Ascending aorta (tissue), 2 donors: ENCODE data around the gene DIRAS1. TPM values are rescaled to one million over a fixed set of nuclear protein-coding genes. Genes with fewer than 3 reads are reported as not detected.

Experiments used
- DNase-seq, 2 donors: peaks; one replicate each; pipeline ENCODE4 v3.0.0-alpha.2; 2019; ENCODE audit warnings: low spot score in 2 of 2
- H3K27ac ChIP-seq, 2 donors: fragments of 200-600 bp; sonication (generic); one replicate each; pipeline ENCODE4 v1.5.1; 2016 to 2017; ENCODE audit warnings: mild to moderate bottlenecking in 1 of 2
- H3K27me3 ChIP-seq: fragments of 200-600 bp; sonication (generic); one replicate; pipeline ENCODE4 v1.5.1; 2017
- H3K36me3 ChIP-seq, 2 donors: fragments of 200-600 bp; sonication (generic); one replicate each; pipeline ENCODE4 v1.5.1; 2016
- H3K4me1 ChIP-seq, 2 donors: fragments of 200-600 bp; sonication (generic); one replicate each; pipeline ENCODE4 v1.5.1; 2016 to 2017; ENCODE audit warnings: mild to moderate bottlenecking in 1 of 2
- H3K4me3 ChIP-seq, 2 donors: fragments of 200-600 bp; sonication (generic); one replicate each; pipeline ENCODE4 v1.5.1; 2016 to 2017; ENCODE audit warnings: mild to moderate bottlenecking in 1 of 2
- H3K9me3 ChIP-seq, 2 donors: fragments of 200-600 bp; sonication (generic); one replicate each; pipeline ENCODE4 v1.5.1; 2016
- intact Hi-C: fragments of 100-400 bp; cut with DNase I; formaldehyde crosslinking; loops from one replicate; pipeline ENCODE4 v1.15.1; 2023
- total RNA-seq: library from RNA; depleted of rRNA; stranded (reverse); fragments of >200 nt; gene quantifications from one replicate; pipeline ENCODE4 v1.1.0, GENCODE V29; 2016
- TF ChIP-seq, protein P1 (sequence below), 3 experiments: fragments of 200-600 bp in 2 of 3; fragments of 450-650 bp in 1 of 3; sonication (generic) in 2 of 3; IDR thresholded peaks; one replicate each; pipeline ENCODE4 v1.5.1; 2016 to 2019; ENCODE audit warnings: antibody characterized with exemption in 3 of 3, mild to moderate bottlenecking in 1 of 3, moderate library complexity in 1 of 3

Gene DIRAS1, protein sequence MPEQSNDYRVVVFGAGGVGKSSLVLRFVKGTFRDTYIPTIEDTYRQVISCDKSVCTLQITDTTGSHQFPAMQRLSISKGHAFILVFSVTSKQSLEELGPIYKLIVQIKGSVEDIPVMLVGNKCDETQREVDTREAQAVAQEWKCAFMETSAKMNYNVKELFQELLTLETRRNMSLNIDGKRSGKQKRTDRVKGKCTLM
- not detected for total RNA-seq

DNA sequence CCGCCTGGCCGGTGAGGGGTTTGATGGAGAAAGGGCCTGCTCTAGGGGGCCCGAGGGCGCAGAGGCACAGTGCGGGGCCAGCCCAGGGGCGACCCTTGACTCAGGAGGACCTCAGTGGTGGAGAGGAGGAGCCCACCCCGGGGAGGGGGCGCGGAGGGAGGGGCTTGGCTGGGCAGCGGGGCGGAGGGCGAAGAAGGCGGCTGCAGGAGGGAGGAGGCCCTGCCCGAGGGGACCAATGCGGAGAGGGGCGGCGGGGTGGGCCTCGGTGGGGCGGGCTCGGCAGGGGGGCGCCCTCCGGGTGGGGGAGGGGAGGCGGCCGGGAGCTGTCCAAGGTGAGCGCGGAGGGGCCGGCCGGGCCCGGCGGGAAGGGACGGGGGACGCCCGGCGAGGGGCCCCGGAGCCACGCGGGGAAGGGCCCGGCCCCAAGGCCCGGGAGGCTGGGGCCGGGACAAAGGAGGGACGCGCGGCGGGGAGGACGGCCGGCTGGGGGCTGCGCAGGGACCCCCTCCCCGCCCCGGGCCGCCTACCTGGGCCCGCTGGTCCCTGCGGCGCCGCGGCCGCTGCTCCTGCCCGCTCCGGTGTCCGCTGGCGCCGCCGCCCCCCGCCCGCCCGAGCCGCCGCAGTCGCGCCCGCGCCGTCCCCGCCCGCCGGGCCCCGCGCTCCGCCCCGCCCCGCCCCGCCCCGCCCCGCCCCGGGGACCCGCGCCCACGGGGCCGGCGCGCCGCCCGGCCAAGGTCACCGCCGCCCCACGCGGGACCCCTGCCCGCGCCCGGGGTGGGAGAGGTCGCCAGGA lies at the start of gene DIRAS1:
Gene DIRAS1, minus strand, starts transcription at position 596 of the 793 bp plus-strand sequence. CDS start 3,566 bp downstream, outside the sequence.
- Histone ChIP-seq H3K9me3 (no peaks in the 10 kb centered on the region), H3K27ac (no peak within 1 kb of the TSS), H3K27me3 (peaks cover 11% of the 10 kb centered on the region), H3K36me3 (no peaks in the 10 kb centered on the region), H3K4me1 (peaks cover 16 to 17% of the 10 kb centered on the region in 2 donors), H3K4me3 (peak within 1 kb of the TSS; percentile 31 to 51)
- TF ChIP-seq, protein P1, sequence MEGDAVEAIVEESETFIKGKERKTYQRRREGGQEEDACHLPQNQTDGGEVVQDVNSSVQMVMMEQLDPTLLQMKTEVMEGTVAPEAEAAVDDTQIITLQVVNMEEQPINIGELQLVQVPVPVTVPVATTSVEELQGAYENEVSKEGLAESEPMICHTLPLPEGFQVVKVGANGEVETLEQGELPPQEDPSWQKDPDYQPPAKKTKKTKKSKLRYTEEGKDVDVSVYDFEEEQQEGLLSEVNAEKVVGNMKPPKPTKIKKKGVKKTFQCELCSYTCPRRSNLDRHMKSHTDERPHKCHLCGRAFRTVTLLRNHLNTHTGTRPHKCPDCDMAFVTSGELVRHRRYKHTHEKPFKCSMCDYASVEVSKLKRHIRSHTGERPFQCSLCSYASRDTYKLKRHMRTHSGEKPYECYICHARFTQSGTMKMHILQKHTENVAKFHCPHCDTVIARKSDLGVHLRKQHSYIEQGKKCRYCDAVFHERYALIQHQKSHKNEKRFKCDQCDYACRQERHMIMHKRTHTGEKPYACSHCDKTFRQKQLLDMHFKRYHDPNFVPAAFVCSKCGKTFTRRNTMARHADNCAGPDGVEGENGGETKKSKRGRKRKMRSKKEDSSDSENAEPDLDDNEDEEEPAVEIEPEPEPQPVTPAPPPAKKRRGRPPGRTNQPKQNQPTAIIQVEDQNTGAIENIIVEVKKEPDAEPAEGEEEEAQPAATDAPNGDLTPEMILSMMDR (IDR thresholded peaks at IDR 0.05) = no peak
- intact Hi-C loops = no loop called here
- DNase-seq = no peak

DNA sequence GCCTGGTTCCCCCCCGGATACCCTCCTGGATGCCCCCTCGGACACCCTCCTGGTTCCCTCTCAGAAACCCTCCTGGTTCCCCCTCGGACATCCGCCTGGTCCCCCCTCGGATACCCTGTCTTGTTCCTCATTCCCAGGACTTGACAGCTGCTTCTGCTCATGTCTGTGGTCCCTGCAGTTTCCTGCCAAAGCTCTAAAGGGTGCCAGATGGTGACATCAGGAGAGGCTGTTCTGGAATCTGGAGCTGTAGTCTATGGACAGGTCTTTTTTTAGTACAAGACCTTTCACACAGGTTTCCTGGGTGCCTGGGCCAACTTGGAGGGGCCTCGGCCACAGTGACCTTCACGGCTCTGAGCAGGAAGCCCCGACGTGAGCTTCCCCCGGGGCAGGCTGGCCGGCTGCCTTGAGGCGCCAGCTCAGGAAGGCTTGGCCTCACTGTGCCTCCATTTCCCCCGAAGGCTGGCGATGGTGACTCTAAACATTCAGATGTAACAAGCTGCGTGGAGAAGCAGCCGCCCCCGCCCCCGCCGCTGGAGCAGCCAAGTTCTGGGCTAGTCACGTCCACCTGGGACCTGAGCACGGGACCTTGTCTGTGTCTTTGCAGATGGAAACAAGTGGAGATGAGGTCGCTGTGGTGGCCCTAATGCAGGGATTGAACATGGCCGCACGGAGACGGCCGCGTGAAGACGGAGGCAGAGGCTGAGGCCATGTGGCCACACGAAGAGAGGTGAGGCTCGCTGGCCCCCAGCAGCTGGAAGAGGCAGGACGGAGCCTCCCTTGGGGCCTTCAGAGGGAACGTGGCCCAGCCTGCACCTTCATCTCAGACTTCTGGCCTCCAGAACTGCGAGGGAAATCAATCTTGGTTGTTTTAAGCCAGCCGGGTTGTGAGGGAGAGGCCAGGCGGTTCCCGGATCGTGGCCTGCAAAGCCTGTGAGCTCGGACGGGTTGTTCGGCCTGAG lies 49.2 kb upstream of the DIRAS1 start:
- no peak for DNase-seq
- Histone ChIP-seq H3K36me3 (peaks cover 33 to 47% of the 10 kb centered on the region in 2 donors), H3K4me3 (no peak overlapping the region), H3K27me3 (no peaks in the 10 kb centered on the region), H3K9me3 (no peaks in the 10 kb centered on the region), H3K27ac (no peak overlapping the region), H3K4me1 (peaks cover 0 to 9% of the 10 kb centered on the region in 2 donors)
- intact Hi-C loops = no loop called here
- TF ChIP-seq, protein P1 (IDR thresholded peaks at IDR 0.05) = no peak

DNA sequence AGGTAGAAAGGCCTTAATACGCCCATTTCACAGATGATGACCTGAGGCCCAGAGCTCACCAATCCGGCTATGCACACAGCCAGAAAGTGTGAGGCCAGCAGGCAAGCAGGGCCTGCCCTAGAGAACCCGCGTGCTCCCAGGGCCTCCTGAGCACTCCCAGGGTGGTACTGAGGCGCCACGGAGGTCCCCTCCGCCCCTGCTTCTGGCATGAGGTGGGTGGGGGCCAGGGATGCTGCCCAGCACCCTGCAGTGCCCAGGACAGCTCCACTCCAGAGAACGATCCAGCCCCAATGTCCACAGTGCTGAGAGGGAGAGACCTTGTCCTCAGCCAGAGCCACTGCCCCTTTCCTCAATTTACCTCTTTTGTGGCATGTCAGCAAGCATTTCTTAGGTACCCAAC lies 48.0 kb upstream of the DIRAS1 start:
- intact Hi-C loops = no loop called here
- TF ChIP-seq, protein P1 (IDR thresholded peaks at IDR 0.05) = no peak

DNA sequence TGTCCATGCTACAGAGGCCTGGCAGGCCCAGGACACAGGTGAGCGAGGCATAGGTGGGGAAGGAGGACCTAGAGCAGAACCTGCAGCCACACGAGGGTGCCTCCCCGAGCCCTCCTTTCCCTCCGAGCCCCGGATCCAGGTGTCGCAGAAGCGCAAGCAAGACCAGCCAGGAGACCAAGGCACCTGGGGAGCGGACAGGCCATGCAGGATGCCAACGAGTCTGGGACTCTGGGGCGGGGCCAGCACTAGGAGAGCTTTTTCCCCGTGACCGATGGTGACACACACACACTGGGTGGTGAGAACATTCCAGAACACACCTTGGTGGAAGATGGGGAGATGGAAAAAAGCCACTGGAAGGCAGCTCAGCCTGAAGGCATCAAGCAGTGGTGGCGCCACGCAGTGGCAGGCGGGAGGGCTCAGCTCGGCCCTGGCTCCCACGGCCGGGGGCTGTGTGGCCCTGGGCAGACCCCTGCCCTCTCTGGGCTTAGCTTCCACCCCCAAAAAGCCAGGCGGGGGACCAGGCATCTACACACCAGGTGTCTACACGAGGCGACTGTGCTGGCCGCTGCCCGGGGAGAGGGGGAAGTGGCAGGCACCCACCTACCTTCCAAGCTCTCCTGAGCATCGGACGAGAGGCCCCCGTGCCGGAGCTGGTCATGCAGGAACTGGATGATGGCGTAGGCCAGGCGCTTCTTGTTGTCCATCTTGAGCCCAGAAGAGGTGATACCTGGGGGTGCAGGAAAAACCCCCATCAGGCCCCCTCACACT lies 47.4 kb upstream of the DIRAS1 start:
- peaks cover 50 to 63% of the 10 kb centered on the region in 2 donors for H3K36me3 ChIP-seq
- DNase-seq = no peak
- H3K4me1 ChIP-seq = peaks cover 0 to 9% of the 10 kb centered on the region in 2 donors
- H3K4me3 ChIP-seq = no peak overlapping the region
- no peak overlapping the region for H3K27ac ChIP-seq
- H3K27me3 ChIP-seq = no peaks in the 10 kb centered on the region
- TF ChIP-seq, protein P1 (IDR thresholded peaks at IDR 0.05) = no peak
- intact Hi-C loops = no loop called here
- no peaks in the 10 kb centered on the region for H3K9me3 ChIP-seq

More for the DNA sequence above, 48.0 kb upstream of the DIRAS1 start:
- peaks cover 44 to 58% of the 10 kb centered on the region in 2 donors for H3K36me3 ChIP-seq
- H3K27me3 ChIP-seq = no peaks in the 10 kb centered on the region
- H3K4me3 ChIP-seq = no peak overlapping the region
- peaks cover 0 to 9% of the 10 kb centered on the region in 2 donors for H3K4me1 ChIP-seq
- H3K9me3 ChIP-seq = no peaks in the 10 kb centered on the region
- no peak overlapping the region for H3K27ac ChIP-seq
- DNase-seq = no peak

DNA sequence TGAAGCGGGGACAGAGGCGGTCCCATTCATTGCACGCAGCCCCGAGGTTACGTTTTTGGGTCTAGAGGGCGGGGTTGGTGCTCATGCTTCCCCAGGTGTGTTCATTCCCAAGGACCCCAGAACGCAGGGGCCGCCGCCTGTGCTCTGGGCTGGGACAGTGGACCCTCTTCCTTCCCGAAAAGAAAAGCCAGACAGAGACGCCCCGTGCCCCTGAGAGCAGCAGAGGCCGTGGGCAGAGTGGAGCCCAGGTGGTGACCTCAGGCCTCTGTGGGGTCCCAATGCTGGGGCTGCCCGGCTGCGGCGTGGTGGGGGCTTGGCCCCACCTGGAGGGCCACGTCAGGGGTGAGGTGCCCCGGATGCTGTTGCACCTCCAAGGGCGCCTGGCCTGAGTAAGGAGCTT lies 46.5 kb upstream of the DIRAS1 start:
- Histone ChIP-seq H3K36me3 (peaks cover 59 to 72% of the 10 kb centered on the region in 2 donors), H3K27me3 (no peaks in the 10 kb centered on the region), H3K4me3 (no peak overlapping the region), H3K4me1 (peaks cover 0 to 9% of the 10 kb centered on the region in 2 donors), H3K27ac (no peak overlapping the region), H3K9me3 (no peaks in the 10 kb centered on the region)
- TF ChIP-seq, protein P1 (IDR thresholded peaks at IDR 0.05) = no peak
- intact Hi-C loops = no loop called here
- no peak for DNase-seq
